IMR-90 (cell line): ENCODE results near the gene PPM1J. TPM values are rescaled to one million over a fixed set of nuclear protein-coding genes. Genes with fewer than 3 reads are reported as not detected.

Experiments
- ATAC-seq: fragments of 200-7000 bp; cut with Tn5 transposase; 2 replicates; pipeline ENCODE4 v1.9.1; 2020; ENCODE audit warnings: low read depth, mild to moderate bottlenecking, moderate library complexity
- BruUV-seq: library from RNA; stranded (reverse); fragments of 400-500 nt; replicated peaks from 2 replicates; lab custom pipeline; 2021; lab: Mats Ljungman, UMichigan
- CTCF ChIA-PET: fragments of 300-600 bp; formaldehyde crosslinking; extraction: SDS; loops from one replicate; lab custom pipeline; 2021; ENCODE audit warnings: antibody characterized with exemption; lab: Yijun Ruan, JAX
- POLR2A ChIA-PET: fragments of 300-600 bp; sonication (Branson Sonifier 250); formaldehyde crosslinking; loops from one replicate; lab custom pipeline; 2022; ENCODE audit warnings: antibody characterized with exemption; ENCODE audit not compliant: unreplicated experiment; lab: Charles Lee
- DNase-seq: peaks from one replicate; pipeline ENCODE4 v3.0.0; 2013
- H2AFZ ChIP-seq: replicated peaks from 2 replicates; pipeline ENCODE3; 2013; ENCODE audit warnings: low read length, mild to moderate bottlenecking; ENCODE audit not compliant: poor library complexity
- H2AK5ac ChIP-seq: 2 replicates; pipeline ENCODE4 v1.6.1; 2013; ENCODE audit warnings: low read depth, low read length, inconsistent platforms
- H2AK9ac ChIP-seq: replicated peaks from 2 replicates; pipeline ENCODE3; 2013; ENCODE audit warnings: mild to moderate bottlenecking, low read depth, low read length, moderate library complexity; ENCODE audit not compliant: poor library complexity
- H2BK120ac ChIP-seq: 2 replicates; pipeline ENCODE4 v1.6.1; 2013; ENCODE audit warnings: low read depth, low read length, inconsistent platforms
- H2BK15ac ChIP-seq: 3 replicates; pipeline ENCODE4 v1.6.1; 2013; ENCODE audit warnings: low read depth, low read length, inconsistent platforms
- H2BK20ac ChIP-seq: 2 replicates; pipeline ENCODE4 v1.6.1; 2013; ENCODE audit warnings: low read depth, mild to moderate bottlenecking, inconsistent platforms, low read length, moderate library complexity
- H2BK5ac ChIP-seq: 2 replicates; pipeline ENCODE4 v1.6.1; 2013; ENCODE audit warnings: mild to moderate bottlenecking, low read depth, low read length, inconsistent platforms; ENCODE audit not compliant: poor library complexity, severe bottlenecking
- H3K14ac ChIP-seq: replicated peaks from 2 replicates; pipeline ENCODE4 v1.6.1; 2013; ENCODE audit warnings: low read depth, low read length, inconsistent platforms
- H3K18ac ChIP-seq: 2 replicates; pipeline ENCODE4 v1.6.1; 2013; ENCODE audit warnings: low read depth, low read length, control low read depth
- H3K23ac ChIP-seq: 2 replicates; pipeline ENCODE4 v1.6.1; 2013; ENCODE audit warnings: low read depth, low read length, inconsistent platforms
- H3K27ac ChIP-seq: 2 replicates; pipeline ENCODE4 v1.5.1; 2013; ENCODE audit warnings: mild to moderate bottlenecking, control low read depth, low read length; ENCODE audit not compliant: insufficient read depth
- H3K27me3 ChIP-seq: 2 replicates; pipeline ENCODE4 v1.6.1; 2013; ENCODE audit warnings: low read length; ENCODE audit not compliant: control insufficient read depth, insufficient read depth
- H3K36me3 ChIP-seq: 2 replicates; pipeline ENCODE4 v1.6.1; 2013; ENCODE audit warnings: low read length, mixed read lengths; ENCODE audit not compliant: control insufficient read depth, insufficient read depth
- H3K4ac ChIP-seq: 2 replicates; pipeline ENCODE4 v1.6.1; 2013; ENCODE audit warnings: low read depth, low read length, inconsistent platforms
- H3K4me1 ChIP-seq: 2 replicates; pipeline ENCODE4 v1.6.1; 2013; ENCODE audit warnings: low read length, mixed read lengths; ENCODE audit not compliant: control insufficient read depth, insufficient read depth
- H3K4me2 ChIP-seq: 2 replicates; pipeline ENCODE4 v1.6.1; 2013; ENCODE audit warnings: low read depth, mild to moderate bottlenecking, control low read depth, low read length, moderate library complexity
- H3K4me3 ChIP-seq: 2 replicates; pipeline ENCODE4 v1.5.1; 2013; ENCODE audit warnings: low read depth, mild to moderate bottlenecking, control low read depth, low read length, moderate library complexity; ENCODE audit not compliant: insufficient read depth
- H3K56ac ChIP-seq: 2 replicates; pipeline ENCODE4 v1.6.1; 2013; ENCODE audit warnings: low read length, inconsistent platforms; ENCODE audit not compliant: insufficient read depth; ENCODE audit errors: extremely low read depth
- H3K79me1 ChIP-seq, 2 experiments: 2 replicates each; pipeline ENCODE4 v1.6.1; 2013; ENCODE audit warnings: low read length in 2 of 2, inconsistent platforms in 1 of 2, low read depth in 1 of 2
- H3K9ac ChIP-seq: 2 replicates; pipeline ENCODE4 v1.6.1; 2013; ENCODE audit warnings: low read depth, low read length, control low read depth
- H3K9me1 ChIP-seq: 2 replicates; pipeline ENCODE4 v1.6.1; 2013; ENCODE audit warnings: low read length, inconsistent platforms; ENCODE audit not compliant: insufficient read depth
- H3K9me3 ChIP-seq: 2 replicates; pipeline ENCODE4 v1.6.1; 2013; ENCODE audit warnings: low read length; ENCODE audit not compliant: control insufficient read depth, insufficient read depth
- H4K20me1 ChIP-seq: 2 replicates; pipeline ENCODE4 v1.6.1; 2013; ENCODE audit warnings: low read length, inconsistent platforms; ENCODE audit not compliant: insufficient read depth
- H4K5ac ChIP-seq: 2 replicates; pipeline ENCODE4 v1.6.1; 2013; ENCODE audit warnings: mild to moderate bottlenecking, low read depth, low read length, control low read depth
- H4K8ac ChIP-seq, 2 experiments: 2 replicates each; pipeline ENCODE4 v1.6.1; 2013; ENCODE audit warnings: low read depth in 2 of 2, low read length in 2 of 2, control low read depth in 1 of 2, inconsistent platforms in 1 of 2
- H4K91ac ChIP-seq: 2 replicates; pipeline ENCODE4 v1.6.1; 2013; ENCODE audit warnings: low read depth, low read length, inconsistent platforms; ENCODE audit not compliant: insufficient read depth
- CHD1 ChIP-seq: IDR thresholded peaks from 2 replicates; pipeline ENCODE4 v1.6.1; 2012; ENCODE audit warnings: low read depth, low read length, improper control_type of control experiment
- FOS ChIP-seq: fragments of 150-350 bp; IDR thresholded peaks from 2 replicates; pipeline ENCODE4 v1.6.1; 2016; ENCODE audit warnings: low read depth, low read length
- NFE2L2 ChIP-seq: fragments of 150-350 bp; IDR thresholded peaks from 2 replicates; pipeline ENCODE4 v1.6.1; 2016; ENCODE audit warnings: low read depth, mild to moderate bottlenecking, low read length
- RAD21 ChIP-seq: IDR thresholded peaks from 2 replicates; pipeline ENCODE4 v1.6.1; 2012; ENCODE audit warnings: low read length, improper control_type of control experiment
- WGBS, 2 experiments: methylation state at CpG; one replicate each; pipeline versions ENCODE4 v1.1.5 to v1.1.7; 2013; ENCODE audit warnings: missing lambda C conversion rate in 2 of 2; ENCODE audit not compliant: insufficient read length in 1 of 2; ENCODE audit errors: extremely low coverage in 2 of 2; 5-methylcytosine and 5-hydroxymethylcytosine counted together
- dilution Hi-C: fragments of 300-500 bp; cut with HindIII; formaldehyde crosslinking; loops from one replicate; pipeline ENCODE4 v1.14.3; 2018; ENCODE audit warnings: low sequenced_read_pairs; ENCODE audit not compliant: unreplicated experiment
- in situ Hi-C: fragments of 300-500 bp; cut with MboI; formaldehyde crosslinking; loops from 3 replicates; pipeline ENCODE4 v1.14.3; 2019; ENCODE audit warnings: low sequenced_read_pairs, inconsistent platforms, mixed read lengths
- intact Hi-C: fragments of 100-400 bp; cut with micrococcal nuclease; formaldehyde crosslinking; loops from 2 replicates; pipeline ENCODE4 v1.10.0; 2022
- polyA plus RNA-seq, 3 experiments: library from polyadenylated mRNA; depleted of rRNA; stranded (reverse); fragments of >200 nt; gene quantifications; 2 replicates each; pipeline ENCODE4 v1.2.3, GENCODE V29; 2012; ENCODE audit warnings: low replicate concordance in 1 of 3
- total RNA-seq: library from RNA; depleted of rRNA; stranded (reverse); fragments of >200 nt; gene quantifications from 2 replicates; pipeline ENCODE4 v1.2.3, GENCODE V29; 2012

Gene PPM1J
- total and polyA plus RNA-seq, 2 of the 4 experiments (the other 2 are of a cell fraction) = 1.8 to 2.4 TPM

- Histone ChIP-seq H2BK20ac (no peak overlapping the region), H2AK9ac (no peak overlapping the region), H3K79me1 (peaks cover 32 to 66% of the 10 kb centered on the region in 2 experiments), H2BK120ac (no peak overlapping the region), H3K27ac (no peak overlapping the region), H3K36me3 (no peaks in the 10 kb centered on the region; the same call in 1 of the 2 replicates), H3K9ac (no peak overlapping the region), H2BK5ac (no peak overlapping the region), H2AFZ (no peak overlapping the region), H3K4me3 (no peak overlapping the region), H3K4me1 (peaks cover 2% of the 10 kb centered on the region; the same call in 1 of the 2 replicates), H4K91ac (no peak overlapping the region), H4K8ac (no peak overlapping the region), H3K14ac (no peak overlapping the region), H3K27me3 (no peaks in the 10 kb centered on the region), H3K4me2 (no peak overlapping the region), H3K4ac (no peak overlapping the region), H3K56ac (no peak overlapping the region), H4K5ac (no peak overlapping the region), H3K9me1 (no peaks in the 10 kb centered on the region), H3K18ac (no peak overlapping the region), H3K23ac (peak overlapping the region; percentile 91; the same call in 1 of the 2 replicates), H4K20me1 (no peaks in the 10 kb centered on the region; the same call in 1 of the 2 replicates), H2AK5ac (no peak overlapping the region), H3K9me3 (no peaks in the 10 kb centered on the region), H2BK15ac (no peak overlapping the region)
- intact Hi-C loops = no loop called here
- ATAC-seq (no peak), DNase-seq (no peak)
- dilution Hi-C loops = no loop called here
- POLR2A ChIA-PET = no interaction called here
- no peak for TF ChIP-seq CHD1
- no peak for TF ChIP-seq RAD21
- no peak for TF ChIP-seq NFE2L2
- no peak for TF ChIP-seq FOS
- CTCF ChIA-PET = no interaction called here
- in situ Hi-C loops = no loop called here
- 100% methylated on average over 1 of the region's 3 CpGs; no CpG with 5 or more reads in 1 of the 2 experiments for WGBS, 2 experiments
- BruUV-seq = no TSS peak
Measured at GRCh38 chr1:112676543-112676942, 38.6 kb downstream of the PPM1J start.
